Measurements from ENCODE around the gene DTD1.

Gene DTD1

GRCh38 chr20:18615020-18615650, 27.3 kb downstream of the DTD1 start:
- FAIRE-seq = no peak

DNA sequence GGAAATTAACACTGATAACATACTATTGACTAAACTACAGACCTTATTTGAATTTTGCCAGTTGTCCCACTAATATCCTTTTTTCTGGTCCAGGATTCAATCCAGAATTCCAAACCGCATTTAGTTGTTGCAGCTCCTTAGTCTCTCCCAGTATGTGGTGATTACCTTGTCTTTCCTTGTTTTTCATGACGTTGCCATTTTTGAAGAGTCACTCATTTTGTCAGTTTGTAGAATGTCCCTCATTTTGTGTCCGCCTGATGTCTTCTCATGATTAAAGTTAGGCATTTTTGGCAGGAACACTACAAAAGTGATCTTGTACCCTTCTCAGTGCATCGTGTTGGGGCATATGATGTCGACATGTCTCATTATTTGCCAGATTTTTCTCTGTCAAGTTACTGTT, 33.1 kb downstream of the DTD1 start:
- FAIRE-seq = no peak

DNA sequence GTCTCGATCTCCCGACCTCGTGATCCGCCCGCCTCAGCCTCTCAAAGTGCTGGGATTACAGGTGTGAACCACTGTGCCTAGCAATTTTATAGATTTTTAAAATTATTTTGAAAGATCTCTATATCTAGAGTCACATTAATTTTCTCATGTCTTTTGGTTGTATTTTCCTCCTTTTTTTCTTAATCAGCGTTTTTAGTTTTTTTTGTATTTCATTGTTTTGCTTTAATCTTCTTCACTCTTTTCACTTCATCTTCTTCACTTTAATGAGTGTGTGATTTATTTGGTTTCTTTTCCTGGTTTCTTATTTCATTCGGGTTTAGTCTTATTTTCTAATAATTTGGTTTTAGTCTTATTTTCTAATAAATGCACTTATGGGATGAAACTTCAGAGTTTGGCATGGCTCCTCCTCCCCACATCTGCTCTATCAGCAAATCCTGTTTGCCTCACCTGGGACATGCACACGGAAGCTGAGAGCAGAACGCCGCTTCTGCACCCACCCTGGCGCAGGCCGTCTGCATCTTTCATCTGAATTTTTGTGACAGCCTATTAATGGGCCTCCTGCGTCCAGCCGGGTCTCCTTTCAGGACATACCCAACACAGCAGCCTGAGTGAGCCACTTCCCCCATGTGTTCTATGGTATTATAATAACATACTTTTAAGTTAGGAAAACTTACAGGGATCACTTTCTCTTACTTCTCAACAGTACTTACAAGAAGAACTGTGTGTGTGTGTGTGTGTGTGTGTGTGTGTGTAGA, 35.5 kb downstream of the DTD1 start:
- FAIRE-seq = no peak

- no peak for FAIRE-seq
Observed at GRCh38 chr20:18624948-18625347, 37.1 kb downstream of the DTD1 start.

DNA sequence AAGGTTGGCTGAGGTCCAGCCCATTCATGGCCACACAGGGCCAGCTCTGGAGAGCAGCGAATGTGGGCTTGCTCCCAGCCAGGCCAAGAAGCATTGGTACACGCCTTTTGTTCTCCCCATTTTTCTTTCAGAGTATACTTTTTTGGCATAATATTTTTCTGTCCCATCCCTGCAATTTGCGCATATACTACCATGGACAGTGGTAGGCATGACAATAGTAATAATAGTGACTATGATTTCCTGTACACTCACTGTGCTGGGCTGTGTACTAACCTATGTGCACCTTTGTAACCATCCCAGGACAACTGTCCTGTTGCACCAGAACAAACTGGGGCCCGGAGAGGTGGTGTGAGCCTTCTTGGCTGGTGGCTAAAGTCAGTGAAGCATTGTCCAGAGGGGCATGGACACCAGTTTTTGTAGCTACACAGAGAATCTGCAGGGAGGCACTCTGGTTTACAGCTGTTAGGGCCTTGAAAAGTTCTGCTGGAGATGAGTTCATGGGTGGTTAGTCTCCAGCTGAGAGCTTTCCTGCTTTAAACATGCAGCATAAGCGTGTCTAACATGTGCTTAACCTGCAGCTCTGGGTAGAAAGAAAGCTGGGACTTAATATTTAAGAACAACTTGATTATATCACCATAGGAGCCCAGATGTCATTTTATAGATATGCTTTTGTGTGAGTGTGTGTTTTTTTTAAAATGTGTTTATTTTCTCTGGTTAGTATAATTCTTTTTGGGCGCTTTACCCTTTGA, 38.2 kb downstream of the DTD1 start:
- FAIRE-seq = peak; percentile 99

DNA sequence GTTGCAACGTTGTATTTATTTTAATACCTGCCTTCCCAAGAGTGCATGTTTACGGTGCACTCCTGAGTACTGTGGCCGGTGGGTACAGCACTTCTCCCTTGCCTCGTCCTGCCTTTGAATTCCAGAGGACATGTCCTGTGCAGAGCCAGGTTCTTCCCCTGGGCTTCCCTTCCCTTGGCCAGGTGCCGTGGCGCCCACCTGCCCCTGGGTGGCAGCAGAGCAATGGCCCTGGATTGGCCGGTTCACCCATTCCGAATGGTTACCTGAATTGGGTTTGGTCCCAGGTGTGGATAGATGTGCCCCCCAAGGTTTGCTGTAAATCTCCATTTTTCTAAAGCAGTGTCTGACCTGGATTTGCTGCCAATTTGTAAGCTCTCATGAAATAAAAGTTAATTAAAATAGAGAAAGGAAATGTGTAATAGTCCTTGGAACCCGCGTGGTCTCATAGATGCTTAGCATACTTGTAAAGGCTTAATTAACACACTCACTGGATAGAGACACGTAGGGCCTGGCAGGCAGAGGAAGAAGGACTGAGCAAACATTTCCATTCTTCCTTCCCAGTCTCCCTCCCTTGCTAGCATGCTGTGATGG, 40.6 kb downstream of the DTD1 start:
- FAIRE-seq = no peak

GRCh38 chr20:18632196-18632789, 44.4 kb downstream of the DTD1 start:
- FAIRE-seq = peak; percentile 90

DNA sequence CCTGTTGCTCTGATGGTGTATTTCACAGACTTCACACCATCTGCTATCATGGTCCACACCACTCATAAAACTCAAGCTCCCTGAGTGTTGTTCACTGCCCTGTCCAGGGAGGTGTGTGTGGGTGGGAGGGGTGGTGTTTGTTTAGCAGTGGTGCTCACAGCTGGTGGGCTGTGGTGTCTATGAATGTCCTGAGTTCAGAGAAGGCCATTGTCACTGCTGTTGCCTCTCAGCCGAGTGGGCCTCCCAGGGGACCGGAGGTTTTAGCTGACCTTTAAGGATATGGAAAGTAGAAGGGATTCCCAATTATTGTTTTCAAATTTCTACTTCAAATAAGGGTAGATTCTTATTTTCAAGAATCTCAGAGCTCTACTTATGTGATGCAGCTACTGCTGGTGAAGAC, 45.6 kb downstream of the DTD1 start:
- no peak for FAIRE-seq

DNA sequence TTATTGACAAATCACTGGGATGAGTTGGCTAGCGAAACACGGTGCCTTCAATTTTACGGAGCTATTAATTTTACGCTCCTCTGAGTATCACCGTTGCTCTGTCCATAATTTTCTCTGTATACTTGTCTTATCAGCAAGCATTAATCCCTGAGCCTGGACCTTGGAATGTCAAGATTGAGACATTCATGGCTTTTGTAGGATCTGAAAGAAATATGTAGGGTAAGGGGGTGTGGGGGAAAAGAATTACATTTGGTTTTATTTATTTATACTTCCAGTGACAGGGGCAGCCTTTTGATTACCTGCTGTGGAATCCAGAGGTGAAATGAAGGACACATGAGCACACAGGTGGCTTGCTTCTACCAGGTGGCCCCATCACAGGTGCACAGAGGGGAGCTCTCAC, 46.6 kb downstream of the DTD1 start:
- FAIRE-seq = no peak

DNA sequence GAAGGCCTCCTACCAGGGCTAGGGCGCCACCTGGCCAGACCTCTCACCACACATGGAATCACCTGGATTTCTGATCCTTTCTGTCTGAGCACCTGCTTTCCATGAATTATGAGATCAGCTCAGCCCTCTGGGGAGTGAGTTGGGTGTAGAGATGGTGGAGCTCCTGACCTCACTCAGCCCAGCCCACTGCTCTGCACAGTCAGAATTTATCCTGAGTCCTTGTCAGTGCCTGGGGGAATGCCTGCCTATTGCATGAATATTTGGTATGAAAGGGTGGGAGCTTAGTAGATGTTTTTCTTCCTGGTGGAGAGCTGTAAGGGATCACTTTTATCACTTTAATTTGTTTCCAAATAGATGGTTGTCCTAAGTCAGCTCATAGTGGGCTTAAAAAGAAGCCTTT, 47.5 kb downstream of the DTD1 start:
- FAIRE-seq = no peak

- FAIRE-seq = no peak
Observed at GRCh38 chr20:18637224-18637623, 49.4 kb downstream of the DTD1 start.

GRCh38 chr20:18638768-18639167, 50.9 kb downstream of the DTD1 start:
- FAIRE-seq = no peak

DNA sequence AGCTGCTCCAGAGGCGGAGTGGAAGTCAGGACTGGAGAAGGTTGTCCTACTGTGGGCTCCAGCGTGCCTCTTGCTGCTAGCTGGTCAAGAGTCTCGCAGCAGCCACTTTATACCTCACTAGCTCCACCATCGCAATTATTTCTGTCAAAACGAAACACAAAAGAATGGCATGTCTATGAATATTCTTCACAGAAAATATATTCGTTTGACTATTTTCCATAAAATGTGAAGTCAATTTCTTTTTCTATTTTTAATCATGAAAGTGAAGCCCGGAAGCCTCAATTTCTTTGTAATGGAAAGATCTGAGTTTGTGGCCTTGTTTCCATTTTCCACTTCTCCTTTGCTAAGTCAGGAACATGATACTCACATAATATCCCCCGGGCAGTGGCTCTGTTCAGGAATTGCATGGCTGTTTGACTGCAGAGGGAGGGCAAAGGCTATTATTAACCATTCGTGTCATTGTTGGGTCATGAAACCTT, 51.7 kb downstream of the DTD1 start:
- FAIRE-seq = no peak

DNA sequence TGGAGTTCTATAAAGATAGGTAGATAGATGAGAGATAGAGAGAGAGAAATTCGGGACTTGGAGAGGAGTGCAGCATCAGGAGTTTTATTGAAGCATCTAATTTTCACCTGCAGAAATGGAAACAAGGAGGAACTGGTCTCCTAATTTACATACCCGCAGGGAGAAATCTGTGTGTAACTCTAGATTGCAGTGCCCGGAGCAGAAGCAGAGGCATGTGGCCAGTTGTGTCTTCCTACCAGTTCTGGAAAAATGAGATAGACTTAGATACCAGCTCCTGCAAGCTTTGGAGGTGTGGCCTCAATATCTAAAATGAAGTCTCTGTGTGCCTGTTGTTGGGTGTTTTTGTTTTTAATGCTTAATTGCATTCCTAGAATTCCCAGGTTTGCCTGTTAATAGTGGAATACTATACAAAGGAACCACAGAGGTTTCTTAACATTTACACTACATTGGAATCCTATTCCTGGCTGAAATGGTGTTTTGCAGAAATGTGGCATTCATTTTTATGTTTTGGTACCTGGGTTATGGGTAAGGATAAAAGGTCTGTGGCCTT, 57.4 kb downstream of the DTD1 start:
- no peak for FAIRE-seq

GRCh38 chr20:18645851-18646250, 58.0 kb downstream of the DTD1 start:
- FAIRE-seq = no peak

DNA sequence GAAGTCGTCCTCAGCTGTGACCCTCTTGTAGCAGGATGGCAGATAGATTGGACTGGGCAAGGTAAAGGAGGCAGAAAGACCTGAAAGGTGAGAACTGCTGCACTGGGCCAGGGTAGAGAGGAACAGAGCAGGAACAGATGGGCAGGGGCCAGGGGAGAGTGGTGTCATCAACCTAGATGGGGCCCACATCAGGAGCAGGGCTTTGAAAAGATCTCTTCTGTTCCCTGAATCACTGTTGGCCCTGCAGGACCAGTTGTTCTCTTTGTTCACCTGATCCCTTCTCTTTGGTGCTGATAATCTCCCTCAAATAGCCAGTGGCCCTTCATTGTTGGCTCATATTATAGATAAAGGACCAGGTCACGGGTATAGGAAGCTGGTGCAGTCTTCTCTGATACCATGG, 59.9 kb downstream of the DTD1 start:
- FAIRE-seq = no peak

DNA sequence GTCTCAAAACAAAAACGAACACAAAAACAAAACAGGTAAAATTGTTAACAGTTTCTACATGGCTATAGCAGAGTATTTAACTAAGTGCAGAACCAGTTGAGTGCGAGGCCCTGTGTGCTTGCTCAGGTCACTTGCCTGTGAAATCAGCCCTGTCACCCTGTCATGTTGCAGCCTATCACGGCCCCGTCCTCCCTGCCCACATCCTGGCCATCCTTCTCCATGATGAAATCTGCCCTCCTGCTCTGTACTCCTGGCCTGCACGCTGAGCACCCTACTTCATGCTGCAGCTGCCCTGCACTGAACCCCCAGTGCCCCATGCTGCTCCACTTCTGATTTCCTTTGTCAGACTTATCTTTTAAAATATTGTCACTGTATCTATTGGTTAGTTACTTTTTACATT, 62.4 kb downstream of the DTD1 start:
- no peak for FAIRE-seq

- FAIRE-seq = no peak
Observed at GRCh38 chr20:18653736-18654447, 66.0 kb downstream of the DTD1 start.

DNA sequence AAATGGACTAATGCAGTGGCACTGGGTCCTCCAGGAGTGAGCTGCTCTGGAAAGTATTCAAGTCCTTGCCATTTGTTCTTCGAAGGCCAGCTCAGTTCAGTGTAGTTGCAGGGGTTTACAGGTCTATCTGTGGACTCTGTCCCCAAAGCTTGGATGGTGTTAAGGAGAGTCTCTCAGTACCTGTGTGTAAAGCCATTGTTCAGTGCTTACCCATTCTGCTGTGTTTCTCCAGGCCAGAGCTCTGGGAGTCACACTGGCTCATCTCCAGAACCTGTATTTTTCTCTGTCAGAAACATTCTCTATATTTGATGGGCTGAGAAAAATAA, 66.6 kb downstream of the DTD1 start:
- no peak for FAIRE-seq

GRCh38 chr20:18657575-18657974, 69.7 kb downstream of the DTD1 start:
- FAIRE-seq = no peak

DNA sequence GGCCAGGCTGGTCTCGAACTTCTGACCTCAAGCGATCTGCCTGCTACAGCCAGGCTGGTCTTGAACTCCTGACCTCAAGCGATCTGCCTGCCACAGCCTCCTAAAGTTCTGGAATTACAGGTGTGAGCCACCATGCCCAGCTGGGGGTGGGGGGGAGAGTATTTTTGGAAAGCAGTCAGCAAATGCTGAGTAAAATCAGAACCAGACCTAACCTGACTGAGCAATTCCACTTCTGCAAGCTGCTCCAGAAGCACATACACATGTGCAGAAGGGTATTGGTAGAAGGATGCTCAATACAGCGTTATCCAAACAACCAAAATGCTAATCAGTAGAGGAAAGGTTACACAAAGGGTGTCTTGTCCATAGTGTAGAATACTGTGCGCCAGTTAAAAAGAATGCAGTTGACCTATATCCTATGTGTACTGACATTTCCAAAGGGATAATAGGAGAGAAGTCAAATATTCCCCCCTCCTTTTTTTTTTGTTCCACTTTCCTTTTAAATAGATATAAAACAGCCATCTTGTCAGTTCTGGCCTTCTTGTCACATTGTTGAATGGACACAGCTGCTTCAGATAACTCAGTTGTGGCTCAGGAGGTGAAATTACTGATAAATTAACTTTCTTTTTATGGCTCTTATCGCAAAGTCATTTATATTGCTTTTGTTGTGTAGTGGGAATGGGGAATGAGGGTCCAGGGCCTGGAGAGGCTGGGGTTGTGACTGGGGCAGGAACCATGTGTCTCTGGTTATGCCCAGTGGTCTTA, 74.6 kb downstream of the DTD1 start:
- no peak for FAIRE-seq

All from endometrium (tissue), 2 donors.